IMR-90 (cell line): ENCODE results near the gene SCNN1B.

Experiments used
- BHLHE40 ChIP-seq: fragments of 150-350 bp; IDR thresholded peaks from 2 replicates; pipeline ENCODE4 v1.6.1; 2016; ENCODE audit warnings: mild to moderate bottlenecking, low read depth, low read length
- CHD1 ChIP-seq: IDR thresholded peaks from 2 replicates; pipeline ENCODE4 v1.6.1; 2012; ENCODE audit warnings: low read depth, low read length, improper control_type of control experiment
- CTCF ChIP-seq: conservative IDR thresholded peaks from 2 replicates; pipeline ENCODE4 v1.5.1; 2012; ENCODE audit warnings: mild to moderate bottlenecking, low read depth, low read length, improper control_type of control experiment
- ELK1 ChIP-seq: fragments of 150-350 bp; IDR thresholded peaks from 2 replicates; pipeline ENCODE4 v1.6.1; 2016; ENCODE audit warnings: low read depth, mild to moderate bottlenecking, low read length, moderate library complexity, borderline replicate concordance
- MAFK ChIP-seq: IDR thresholded peaks from 2 replicates; pipeline ENCODE4 v1.6.1; 2012; ENCODE audit warnings: low read depth, low read length, improper control_type of control experiment
- MAZ ChIP-seq: IDR thresholded peaks from 2 replicates; pipeline ENCODE4 v1.6.1; 2012; ENCODE audit warnings: low read depth, mild to moderate bottlenecking, low read length, improper control_type of control experiment, moderate library complexity, borderline replicate concordance
- MXI1 ChIP-seq: IDR thresholded peaks from 2 replicates; pipeline ENCODE4 v1.6.1; 2012; ENCODE audit warnings: low read depth, mild to moderate bottlenecking, low read length, moderate library complexity, borderline replicate concordance
- POLR2A ChIP-seq: IDR thresholded peaks from 2 replicates; pipeline ENCODE4 v1.6.1; 2012; ENCODE audit warnings: mild to moderate bottlenecking, low read depth, low read length
- RAD21 ChIP-seq: IDR thresholded peaks from 2 replicates; pipeline ENCODE4 v1.6.1; 2012; ENCODE audit warnings: low read length, improper control_type of control experiment
- RCOR1 ChIP-seq: IDR thresholded peaks from 2 replicates; pipeline ENCODE4 v1.6.1; 2012; ENCODE audit warnings: mild to moderate bottlenecking, low read length, improper control_type of control experiment; ENCODE audit not compliant: insufficient replicate concordance
- RFX5 ChIP-seq: IDR thresholded peaks from 2 replicates; pipeline ENCODE4 v1.8.0; 2012; ENCODE audit warnings: low read depth, mild to moderate bottlenecking, low read length, moderate library complexity
- SMC3 ChIP-seq: fragments of 150-350 bp; IDR thresholded peaks from 2 replicates; pipeline ENCODE4 v1.6.1; 2016; ENCODE audit warnings: low read depth, mild to moderate bottlenecking, antibody characterized with exemption, low read length, moderate library complexity
- USF2 ChIP-seq: fragments of 150-350 bp; IDR thresholded peaks from 2 replicates; pipeline ENCODE4 v1.6.1; 2017; ENCODE audit warnings: mild to moderate bottlenecking, antibody characterized with exemption, low read length, low read depth

GRCh38 chr16:23420011-23420410 is 117.9 kb downstream of the SCNN1B start:
- no peak for TF ChIP-seq POLR2A
- TF ChIP-seq CTCF: no peak
- TF ChIP-seq BHLHE40: no peak
- TF ChIP-seq RCOR1: no peak
- TF ChIP-seq MAZ: no peak
- TF ChIP-seq USF2: no peak
- no peak for TF ChIP-seq RFX5
- no peak for TF ChIP-seq CHD1
- TF ChIP-seq ELK1: no peak
- TF ChIP-seq MXI1: no peak
- TF ChIP-seq SMC3: no peak
- no peak for TF ChIP-seq MAFK
- no peak for TF ChIP-seq RAD21
